PC-3 (cell line): ENCODE results near the gene TBC1D8. TPM values are rescaled to one million over a fixed set of nuclear protein-coding genes. Genes with fewer than 3 reads are reported as not detected.

Source experiments
- ATAC-seq: fragments of 200-7000 bp; cut with Tn5 transposase; 2 replicates; pipeline ENCODE4 v1.9.1; 2020; ENCODE audit warnings: mild to moderate bottlenecking, moderate library complexity
- BruUV-seq: library from RNA; stranded (reverse); fragments of 400-500 nt; replicated peaks from 2 replicates; lab custom pipeline; 2021; lab: Mats Ljungman, UMichigan
- CTCF ChIA-PET: fragments of 300-600 bp; sonication (Branson Sonifier 250); formaldehyde crosslinking; loops from one replicate; lab custom pipeline; 2022; ENCODE audit warnings: antibody characterized with exemption; lab: Charles Lee
- POLR2A ChIA-PET: fragments of 300-600 bp; sonication (Branson Sonifier 250); formaldehyde crosslinking; loops from one replicate; lab custom pipeline; 2022; ENCODE audit warnings: antibody characterized with exemption; ENCODE audit not compliant: unreplicated experiment; lab: Charles Lee
- DNase-seq: peaks from one replicate; pipeline ENCODE4 v3.0.0-alpha.2; 2015
- H2AFZ ChIP-seq: fragments of 300-600 bp; sonication (generic); 2 replicates; pipeline ENCODE4 v1.6.0; 2016; ENCODE audit warnings: antibody characterized with exemption, low read length
- H3F3A ChIP-seq: fragments of 300-600 bp; sonication (generic); one replicate; pipeline ENCODE4 v1.6.0; 2017; ENCODE audit warnings: antibody characterized with exemption, low read length, control low read depth, mild to moderate bottlenecking; ENCODE audit not compliant: unreplicated experiment
- H3K27ac ChIP-seq: fragments of 300-600 bp; sonication (generic); 2 replicates; pipeline ENCODE4 v1.5.1; 2016; ENCODE audit warnings: mild to moderate bottlenecking, low read length
- H3K27me3 ChIP-seq: fragments of 300-600 bp; sonication (generic); 2 replicates; pipeline ENCODE4 v1.6.1; 2016; ENCODE audit warnings: low read length, mixed read lengths
- H3K36me3 ChIP-seq: fragments of 300-600 bp; sonication (generic); 2 replicates; pipeline ENCODE4 v1.6.1; 2016; ENCODE audit warnings: low read depth, mixed run types, low read length, mixed read lengths
- H3K4me1 ChIP-seq: fragments of 300-600 bp; sonication (generic); 2 replicates; pipeline ENCODE4 v1.5.1; 2016; ENCODE audit warnings: low read length; ENCODE audit not compliant: insufficient read depth
- H3K4me2 ChIP-seq: fragments of 300-600 bp; sonication (generic); 2 replicates; pipeline ENCODE4 v1.6.0; 2016; ENCODE audit warnings: low read length
- H3K4me3 ChIP-seq: fragments of 300-600 bp; sonication (generic); 2 replicates; pipeline ENCODE4 v1.5.1; 2016; ENCODE audit warnings: mild to moderate bottlenecking, low read length, mixed read lengths
- H3K79me2 ChIP-seq: fragments of 300-600 bp; sonication (generic); 2 replicates; pipeline ENCODE4 v1.6.1; 2017; ENCODE audit warnings: low read length, mixed read lengths
- H3K9ac ChIP-seq: fragments of 300-600 bp; sonication (generic); 2 replicates; pipeline ENCODE4 v1.6.0; 2016; ENCODE audit warnings: mild to moderate bottlenecking, low read length
- H3K9me2 ChIP-seq: fragments of 300-600 bp; sonication (generic); replicated peaks from 2 replicates; pipeline ENCODE4 v1.6.1; 2016; ENCODE audit warnings: mixed run types, low read length, mixed read lengths
- H3K9me3 ChIP-seq: fragments of 300-600 bp; sonication (generic); 2 replicates; pipeline ENCODE4 v1.6.1; 2016; ENCODE audit warnings: low read length, mixed read lengths
- H4K20me1 ChIP-seq: fragments of 300-600 bp; sonication (generic); 2 replicates; pipeline ENCODE4 v1.6.1; 2016; ENCODE audit warnings: low read length, mixed read lengths
- CTCF ChIP-seq: fragments of 300-600 bp; sonication (generic); conservative IDR thresholded peaks from 2 replicates; pipeline ENCODE4 v1.5.1; 2017; ENCODE audit warnings: antibody characterized with exemption, low read depth, mild to moderate bottlenecking, low read length
- EZH2 ChIP-seq: fragments of 300-600 bp; sonication (generic); IDR thresholded peaks from one replicate; pipeline ENCODE4 v1.6.1; 2017; ENCODE audit warnings: antibody characterized with exemption, mild to moderate bottlenecking, low read length; ENCODE audit not compliant: unreplicated experiment
- EZH2phosphoT487 ChIP-seq: fragments of 300-600 bp; sonication (generic); IDR thresholded peaks from 2 replicates; pipeline ENCODE4 v1.6.1; 2018; ENCODE audit warnings: mild to moderate bottlenecking, antibody characterized with exemption, low read length, borderline replicate concordance
- intact Hi-C: fragments of 100-400 bp; cut with micrococcal nuclease; formaldehyde crosslinking; loops from 2 replicates; pipeline ENCODE4 v1.9.0; 2023
- total RNA-seq: library from RNA; depleted of rRNA; stranded (reverse); fragments of >200 nt; gene quantifications from 2 replicates; pipeline ENCODE4 v1.2.3, GENCODE V29; 2014

Gene TBC1D8
- total RNA-seq, 1 experiment from 2014 or later: 39.7 TPM

- no peak overlapping the region for H3K27ac ChIP-seq
- ATAC-seq (no peak), DNase-seq (no peak)
- no peaks in the 10 kb centered on the region for H3K27me3 ChIP-seq
- peaks cover 39% of the 10 kb centered on the region for H3K36me3 ChIP-seq
- intact Hi-C loops: no loop called here
- ChIA-PET CTCF (no interaction called here), POLR2A (no interaction called here)
- no peak overlapping the region for H3K4me2 ChIP-seq
- no peaks in the 10 kb centered on the region for H3K79me2 ChIP-seq
- no peak overlapping the region for H2AFZ ChIP-seq
- H3K4me3 ChIP-seq: no peak overlapping the region
- H3K9me3 ChIP-seq: no peaks in the 10 kb centered on the region
- BruUV-seq: no TSS peak
- no peaks in the 10 kb centered on the region for H3K4me1 ChIP-seq
- no peaks in the 10 kb centered on the region for H4K20me1 ChIP-seq
- TF ChIP-seq CTCF: no peak
- no peak for TF ChIP-seq EZH2phosphoT487
- no peak for TF ChIP-seq EZH2
- H3F3A ChIP-seq: no peaks in the 10 kb centered on the region
- H3K9me2 ChIP-seq: no peaks in the 10 kb centered on the region
- no peak overlapping the region for H3K9ac ChIP-seq
Observed at GRCh38 chr2:100975521-100975785, 175.7 kb downstream of the TBC1D8 start.

- H3K4me2 ChIP-seq: no peak overlapping the region
- DNase-seq (no peak), ATAC-seq (no peak)
- intact Hi-C loops: no loop called here
- TF ChIP-seq EZH2: no peak
- no peak for TF ChIP-seq EZH2phosphoT487
- TF ChIP-seq CTCF: no peak
- no peak overlapping the region for H3K4me3 ChIP-seq
- H3K79me2 ChIP-seq: no peaks in the 10 kb centered on the region
- peaks cover 39% of the 10 kb centered on the region for H3K36me3 ChIP-seq
- BruUV-seq: no TSS peak
- H2AFZ ChIP-seq: no peak overlapping the region
- no peaks in the 10 kb centered on the region for H3F3A ChIP-seq
- H3K9me3 ChIP-seq: no peaks in the 10 kb centered on the region
- CTCF ChIA-PET: no interaction called here
- H3K9ac ChIP-seq: no peak overlapping the region
- no peaks in the 10 kb centered on the region for H4K20me1 ChIP-seq
- no peaks in the 10 kb centered on the region for H3K9me2 ChIP-seq
- H3K4me1 ChIP-seq: no peaks in the 10 kb centered on the region
- H3K27ac ChIP-seq: no peak overlapping the region
- H3K27me3 ChIP-seq: no peaks in the 10 kb centered on the region
- POLR2A ChIA-PET: no interaction called here
Observed at GRCh38 chr2:100974712-100975520, 176.3 kb downstream of the TBC1D8 start.

GRCh38 chr2:100972452-100972851, 178.7 kb downstream of the TBC1D8 start:
- Histone ChIP-seq H3K4me1 (no peaks in the 10 kb centered on the region), H3K9me2 (no peaks in the 10 kb centered on the region), H3K36me3 (peaks cover 53% of the 10 kb centered on the region), H4K20me1 (no peaks in the 10 kb centered on the region), H3K9me3 (no peaks in the 10 kb centered on the region), H3K27me3 (no peaks in the 10 kb centered on the region), H3F3A (no peaks in the 10 kb centered on the region), H3K27ac (no peak overlapping the region), H2AFZ (no peak overlapping the region), H3K9ac (no peak overlapping the region), H3K4me3 (no peak overlapping the region), H3K4me2 (no peak overlapping the region), H3K79me2 (no peaks in the 10 kb centered on the region)
- intact Hi-C loops: no loop called here
- no peak for DNase-seq
- TF ChIP-seq EZH2phosphoT487: no peak
- TF ChIP-seq CTCF: no peak
- ChIA-PET POLR2A (no interaction called here), CTCF (no interaction called here)
- BruUV-seq: no TSS peak
- ATAC-seq: no peak
